ENCODE data around the gene PSG3.
"Not testable (repeated sequence)": the region's sequence is repeated elsewhere in the genome, so short reads cannot be mapped to it uniquely, and the experiment has no call there.

Gene PSG3

GRCh38 chr19:42737581-42738011 lies 2.7 kb downstream of the PSG3 start:
- H3K4me3 Mint-ChIP-seq; H3K36me3 Mint-ChIP-seq (ENCODE audit: low read depth); H3K4me1 Mint-ChIP-seq (ENCODE audit: low read depth); H3K9me3 Mint-ChIP-seq; H3K27ac Mint-ChIP-seq: not testable (repeated sequence)
- peaks cover 20% of the 10 kb centered on the region for H3K27me3 Mint-ChIP-seq

DNA sequence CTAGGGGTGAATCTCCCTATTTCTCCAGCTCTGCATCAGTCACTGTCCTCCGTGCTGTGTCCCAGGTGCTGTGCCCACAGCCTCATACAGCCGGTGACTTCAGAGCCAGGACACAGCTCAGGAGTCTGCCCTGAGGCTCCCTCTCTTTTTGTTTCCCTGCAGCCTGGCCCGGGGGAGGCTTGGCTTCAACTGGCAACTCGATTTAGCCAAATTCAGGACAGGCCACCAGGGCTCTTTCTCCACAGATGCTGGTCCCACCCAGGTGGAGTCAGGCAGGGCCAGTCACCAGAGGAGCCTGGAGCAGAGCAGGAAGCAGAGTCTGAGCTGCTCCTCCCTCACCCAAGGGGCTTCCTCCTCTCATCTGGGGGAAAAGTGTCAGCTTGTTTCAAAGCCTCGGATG lies 11.9 kb downstream of the PSG3 start:
- H3K36me3 Mint-ChIP-seq (ENCODE audit: low read depth); H3K4me1 Mint-ChIP-seq (ENCODE audit: low read depth); H3K4me3 Mint-ChIP-seq; H3K9me3 Mint-ChIP-seq; H3K27ac Mint-ChIP-seq: not testable (repeated sequence)
- peaks cover 17% of the 10 kb centered on the region for H3K27me3 Mint-ChIP-seq

GRCh38 chr19:42714000-42714399 lies 26.3 kb downstream of the PSG3 start:
- peaks cover 21% of the 10 kb centered on the region for H3K9me3 Mint-ChIP-seq

GRCh38 chr19:42712753-42713152 lies 27.5 kb downstream of the PSG3 start:
- peaks cover 19% of the 10 kb centered on the region for H3K27me3 Mint-ChIP-seq
- H3K9me3 Mint-ChIP-seq: peaks cover 21% of the 10 kb centered on the region

More at GRCh38 chr19:42714000-42714399, 26.3 kb downstream of the PSG3 start:
- H3K27me3 Mint-ChIP-seq: peaks cover 16% of the 10 kb centered on the region
- not testable (repeated sequence) for H3K4me3 Mint-ChIP-seq; H3K27ac Mint-ChIP-seq; H3K36me3 Mint-ChIP-seq (ENCODE audit: low read depth); H3K4me1 Mint-ChIP-seq (ENCODE audit: low read depth)

GRCh38 chr19:42710986-42711385 lies 29.3 kb downstream of the PSG3 start:
- H3K4me1 Mint-ChIP-seq (ENCODE audit: low read depth): not testable (repeated sequence)

More at GRCh38 chr19:42712753-42713152, 27.5 kb downstream of the PSG3 start:
- H3K36me3 Mint-ChIP-seq (ENCODE audit: low read depth); H3K27ac Mint-ChIP-seq; H3K4me1 Mint-ChIP-seq (ENCODE audit: low read depth); H3K4me3 Mint-ChIP-seq: not testable (repeated sequence)

DNA sequence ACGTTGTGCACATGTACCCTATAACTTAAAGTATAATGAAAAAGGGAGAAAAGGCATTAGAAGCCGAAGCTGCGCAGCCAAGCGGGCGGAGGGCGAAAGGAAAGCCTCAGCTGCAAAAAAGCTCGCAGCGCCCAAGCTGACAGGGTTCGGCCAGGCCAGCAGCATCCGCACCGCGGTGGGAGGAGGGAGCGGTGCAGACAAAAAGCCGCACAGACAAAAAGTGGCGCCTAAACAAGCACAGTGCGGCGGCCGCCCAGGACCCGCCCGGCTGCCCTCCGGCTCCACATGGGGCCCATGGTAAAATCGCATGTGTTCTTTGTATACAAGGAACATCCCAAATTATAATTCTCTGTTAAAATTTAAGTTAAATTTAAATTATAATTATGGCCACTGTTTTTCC lies 42.4 kb downstream of the PSG3 start:
- Mint-ChIP-seq H3K9me3 (no peaks in the 10 kb centered on the region), H3K27me3 (peaks cover 35% of the 10 kb centered on the region), H3K36me3 (ENCODE audit: low read depth) (no peaks in the 10 kb centered on the region), H3K4me1 (ENCODE audit: low read depth) (no peaks in the 10 kb centered on the region), H3K27ac (no peak overlapping the region), H3K4me3 (no peak overlapping the region)

More at GRCh38 chr19:42710986-42711385, 29.3 kb downstream of the PSG3 start:
- H3K27ac Mint-ChIP-seq; H3K36me3 Mint-ChIP-seq (ENCODE audit: low read depth); H3K4me3 Mint-ChIP-seq: not testable (repeated sequence)
- H3K9me3 Mint-ChIP-seq: peaks cover 12% of the 10 kb centered on the region
- peaks cover 21% of the 10 kb centered on the region for H3K27me3 Mint-ChIP-seq

DNA sequence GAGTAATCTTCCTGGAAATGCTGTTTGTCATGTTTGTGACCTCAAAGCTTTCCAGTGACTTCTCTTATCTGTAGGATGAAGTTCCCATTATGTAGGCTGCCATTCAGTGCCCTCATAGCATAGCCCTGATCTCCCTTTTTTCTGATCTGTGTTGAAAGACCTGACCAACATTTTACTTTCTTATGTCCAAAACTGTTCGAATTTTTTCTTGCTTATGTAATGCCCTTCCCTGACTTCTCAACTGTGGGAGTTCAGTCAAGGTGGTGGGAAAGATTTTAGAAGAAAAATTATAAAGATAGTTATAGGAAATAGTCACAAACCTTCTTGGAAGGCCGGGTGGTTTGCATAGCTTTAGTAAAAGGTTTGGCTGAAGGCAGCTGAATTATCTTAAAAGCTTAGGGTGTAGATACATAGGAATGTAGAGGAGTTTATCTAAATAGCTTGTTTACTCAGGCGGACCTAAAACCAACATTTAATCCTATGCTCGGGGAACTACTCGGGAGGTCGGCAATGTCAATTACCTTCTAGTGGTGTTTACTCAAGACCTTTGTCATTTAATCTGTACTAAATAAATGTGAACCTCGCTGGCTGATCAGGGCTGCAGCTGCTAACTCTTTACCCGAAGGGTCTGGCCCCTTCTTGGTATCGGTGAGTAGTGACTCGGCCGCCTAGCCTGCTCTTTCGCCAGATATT lies 44.3 kb downstream of the PSG3 start:
- H3K27ac Mint-ChIP-seq: no peak overlapping the region
- H3K4me3 Mint-ChIP-seq: no peak overlapping the region
- peaks cover 47% of the 10 kb centered on the region for H3K27me3 Mint-ChIP-seq
- no peaks in the 10 kb centered on the region for H3K36me3 Mint-ChIP-seq (ENCODE audit: low read depth)
- no peaks in the 10 kb centered on the region for H3K9me3 Mint-ChIP-seq
- no peaks in the 10 kb centered on the region for H3K4me1 Mint-ChIP-seq (ENCODE audit: low read depth)

DNA sequence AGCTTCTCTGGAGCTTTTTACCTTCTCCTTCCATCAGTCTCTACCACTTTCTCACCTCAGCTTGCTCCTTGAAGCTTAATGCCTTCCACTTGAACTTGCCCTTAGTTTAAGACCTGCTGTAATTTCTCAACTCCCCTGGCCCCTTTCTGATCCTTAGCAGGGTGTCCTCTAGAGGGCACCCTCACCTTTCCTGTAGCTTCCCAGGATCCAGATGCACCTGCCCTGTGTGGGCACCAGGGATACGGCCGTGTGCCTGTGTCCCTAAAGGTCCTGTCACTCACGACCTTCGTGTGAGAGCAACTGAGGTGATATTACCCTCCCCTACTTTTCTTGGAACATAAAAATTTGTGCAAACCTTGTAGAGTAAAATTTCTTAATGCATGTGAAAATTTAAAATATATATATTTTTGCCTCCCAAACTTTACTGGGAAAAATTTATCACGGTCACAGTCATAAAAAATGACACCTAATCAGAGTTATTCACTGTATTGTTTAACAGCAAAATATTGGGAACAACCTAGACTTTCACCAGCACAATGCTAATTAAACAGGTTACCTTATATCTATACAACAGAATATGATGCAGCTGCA lies 46.4 kb downstream of the PSG3 start:
- no peaks in the 10 kb centered on the region for H3K4me1 Mint-ChIP-seq (ENCODE audit: low read depth)
- H3K27ac Mint-ChIP-seq: no peak overlapping the region
- H3K9me3 Mint-ChIP-seq: no peaks in the 10 kb centered on the region
- H3K27me3 Mint-ChIP-seq: peaks cover 37% of the 10 kb centered on the region
- no peak overlapping the region for H3K4me3 Mint-ChIP-seq
- no peaks in the 10 kb centered on the region for H3K36me3 Mint-ChIP-seq (ENCODE audit: low read depth)

DNA sequence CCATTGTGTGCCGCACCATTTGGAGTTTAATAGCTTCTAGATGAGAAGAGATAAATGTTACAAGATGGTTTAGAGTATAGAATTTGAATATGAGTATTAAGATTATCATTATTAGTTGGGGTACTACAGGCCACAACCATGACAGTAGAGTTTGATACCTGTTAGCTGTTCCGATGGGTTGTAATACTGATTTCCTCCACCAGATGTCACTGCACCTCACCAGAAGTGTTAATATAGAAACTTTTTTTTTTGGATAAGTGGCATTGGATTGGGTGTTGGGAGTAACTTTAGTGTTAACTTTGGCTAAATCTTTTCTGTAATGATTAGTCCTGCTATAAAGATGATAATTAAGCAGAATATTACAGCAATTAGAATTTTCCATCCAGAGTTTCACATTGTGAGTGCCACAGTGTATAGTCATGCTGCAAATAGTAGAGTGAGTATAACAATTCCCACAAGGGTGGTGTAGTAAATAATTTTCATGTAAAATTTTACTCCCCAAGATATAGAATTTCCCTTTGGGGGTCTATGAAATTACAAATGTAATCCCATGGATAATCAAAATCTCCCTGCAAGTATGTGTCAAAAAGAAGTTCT lies 56.3 kb downstream of the PSG3 start:
- peaks cover 7% of the 10 kb centered on the region for H3K27me3 Mint-ChIP-seq
- no peaks in the 10 kb centered on the region for H3K36me3 Mint-ChIP-seq (ENCODE audit: low read depth)
- peaks cover 21% of the 10 kb centered on the region for H3K9me3 Mint-ChIP-seq
- H3K4me3 Mint-ChIP-seq: no peak overlapping the region
- H3K4me1 Mint-ChIP-seq (ENCODE audit: low read depth): no peaks in the 10 kb centered on the region
- no peak overlapping the region for H3K27ac Mint-ChIP-seq

- not testable (repeated sequence) for H3K27me3 Mint-ChIP-seq; H3K4me3 Mint-ChIP-seq; H3K36me3 Mint-ChIP-seq (ENCODE audit: low read depth); H3K9me3 Mint-ChIP-seq; H3K4me1 Mint-ChIP-seq (ENCODE audit: low read depth); H3K27ac Mint-ChIP-seq
These were observed 64.0 kb downstream of the PSG3 start for GRCh38 chr19:42676326-42676725.

DNA sequence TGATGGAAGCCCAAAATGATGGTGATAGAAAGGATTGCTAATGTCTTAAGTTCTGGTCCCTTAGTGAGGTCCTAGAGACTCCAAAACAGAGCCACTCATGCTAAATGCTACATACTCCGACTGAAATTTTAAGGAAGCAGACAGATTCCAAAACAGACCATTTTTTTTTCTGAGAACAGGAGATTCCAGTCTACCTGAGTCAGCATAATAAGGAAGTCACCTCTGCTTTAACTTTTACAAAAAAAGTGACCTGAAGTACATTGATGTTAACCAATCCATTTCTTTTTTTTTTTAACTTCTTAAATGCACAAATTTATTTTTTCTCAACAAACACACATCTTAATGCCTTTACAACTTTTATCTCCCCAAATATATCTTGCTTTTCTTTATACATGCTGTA lies 65.7 kb downstream of the PSG3 start:
- not testable (repeated sequence) for H3K36me3 Mint-ChIP-seq (ENCODE audit: low read depth); H3K4me1 Mint-ChIP-seq (ENCODE audit: low read depth); H3K9me3 Mint-ChIP-seq; H3K27me3 Mint-ChIP-seq; H3K4me3 Mint-ChIP-seq; H3K27ac Mint-ChIP-seq

All from stimulated activated naive CD8-positive, alpha-beta T cell treated with anti-CD3 and anti-CD28 coated beads, Interleukin-15, Interleukin-2, amounts not matched to agents 100 ng/mL and 50 ng/mL, for 24 hours (primary cell).